Superior temporal gyrus (tissue), 1 donor: ENCODE data around the gene FAIM2.

Experiments used
- DNase-seq: peaks from one replicate; pipeline ENCODE4 v3.0.0-alpha.2; 2016; ENCODE audit errors: extremely low spot score

Gene FAIM2

GRCh38 chr12:49939707-49940106 lies 36.0 kb upstream of the FAIM2 start:
- DNase-seq: no peak

- DNase-seq: no peak
These were observed 35.6 kb upstream of the FAIM2 start for GRCh38 chr12:49939307-49939706.

GRCh38 chr12:49937639-49938300 lies 34.1 kb upstream of the FAIM2 start:
- no peak for DNase-seq

GRCh38 chr12:49936925-49937324 lies 33.2 kb upstream of the FAIM2 start:
- no peak for DNase-seq

- DNase-seq: no peak
These were observed 30.8 kb upstream of the FAIM2 start for GRCh38 chr12:49934505-49934904.

GRCh38 chr12:49933796-49934195 lies 30.1 kb upstream of the FAIM2 start:
- no peak for DNase-seq

- DNase-seq: no peak
These were observed 28.9 kb upstream of the FAIM2 start for GRCh38 chr12:49932533-49933130.

- DNase-seq: no peak
These were observed 28.3 kb upstream of the FAIM2 start for GRCh38 chr12:49932023-49932422.

- no peak for DNase-seq
These were observed 27.0 kb upstream of the FAIM2 start for GRCh38 chr12:49930515-49931288.

GRCh38 chr12:49929581-49929980 lies 25.9 kb upstream of the FAIM2 start:
- no peak for DNase-seq

GRCh38 chr12:49928471-49928870 lies 24.8 kb upstream of the FAIM2 start:
- DNase-seq: no peak

GRCh38 chr12:49925433-49926204 lies 21.9 kb upstream of the FAIM2 start:
- DNase-seq: no peak

- DNase-seq: no peak
These were observed 21.0 kb upstream of the FAIM2 start for GRCh38 chr12:49924628-49925246.

- no peak for DNase-seq
These were observed 20.3 kb upstream of the FAIM2 start for GRCh38 chr12:49923880-49924556.

GRCh38 chr12:49923035-49923644 lies 19.4 kb upstream of the FAIM2 start:
- no peak for DNase-seq

GRCh38 chr12:49922349-49923034 lies 18.8 kb upstream of the FAIM2 start:
- DNase-seq: no peak

GRCh38 chr12:49921936-49922335 lies 18.2 kb upstream of the FAIM2 start:
- DNase-seq: no peak

GRCh38 chr12:49921299-49921698 lies 17.6 kb upstream of the FAIM2 start:
- DNase-seq: no peak

GRCh38 chr12:49920915-49921286 lies 17.2 kb upstream of the FAIM2 start:
- DNase-seq: no peak

- DNase-seq: no peak
These were observed 16.7 kb upstream of the FAIM2 start for GRCh38 chr12:49920241-49920914.
